ENCODE measurements around the gene NBPF1. TPM values are rescaled to one million over a fixed set of nuclear protein-coding genes. Genes with fewer than 3 reads are reported as not detected.
"Not testable (repeated sequence)": the region's sequence is repeated elsewhere in the genome, so short reads cannot be mapped to it uniquely, and the experiment has no call there.

Gene NBPF1
- total RNA-seq, 1 donor from 2014 or later = 50.6 TPM

DNA sequence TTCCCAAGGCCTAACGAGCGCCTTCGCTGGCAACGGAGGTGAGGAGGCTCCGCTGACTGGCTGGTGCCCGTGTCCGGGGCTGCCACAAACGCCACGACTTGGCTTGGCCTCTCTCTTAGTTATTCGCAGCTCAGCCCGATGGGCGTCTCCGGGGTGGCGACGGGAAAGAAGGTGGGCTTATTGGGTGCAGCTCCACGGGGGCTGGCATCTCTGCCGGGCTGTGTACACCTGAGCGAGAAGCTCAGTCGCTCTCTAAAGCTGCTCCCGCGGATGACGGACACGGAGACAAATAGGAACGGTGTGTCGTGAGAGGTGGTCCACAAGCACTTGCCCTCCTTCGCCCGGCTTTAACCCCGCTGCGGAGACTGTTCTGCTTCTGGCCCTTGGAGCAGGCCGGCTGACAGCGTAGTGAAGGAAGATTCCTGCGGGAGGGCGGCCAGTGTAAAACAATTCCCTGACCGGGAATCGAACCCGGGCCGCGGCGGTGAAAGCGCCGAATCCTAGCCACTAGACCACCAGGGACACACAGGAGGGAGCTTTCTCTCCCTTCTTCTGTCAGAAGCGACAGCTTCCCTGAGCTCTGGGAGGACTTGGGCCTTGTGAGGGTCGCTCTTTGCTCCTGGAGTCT is 78.4 kb downstream of the NBPF1 start:
- DNase-seq (ENCODE audit: low read depth); H3K36me3 ChIP-seq (ENCODE audit: control insufficient read depth, insufficient read depth, low read length); H3K27me3 ChIP-seq (ENCODE audit: control insufficient read depth, insufficient read depth, low read length): not testable (repeated sequence)
- H3K4me3 ChIP-seq (ENCODE audit: low read depth, low read length) = peak overlapping the region; percentile 26

DNA sequence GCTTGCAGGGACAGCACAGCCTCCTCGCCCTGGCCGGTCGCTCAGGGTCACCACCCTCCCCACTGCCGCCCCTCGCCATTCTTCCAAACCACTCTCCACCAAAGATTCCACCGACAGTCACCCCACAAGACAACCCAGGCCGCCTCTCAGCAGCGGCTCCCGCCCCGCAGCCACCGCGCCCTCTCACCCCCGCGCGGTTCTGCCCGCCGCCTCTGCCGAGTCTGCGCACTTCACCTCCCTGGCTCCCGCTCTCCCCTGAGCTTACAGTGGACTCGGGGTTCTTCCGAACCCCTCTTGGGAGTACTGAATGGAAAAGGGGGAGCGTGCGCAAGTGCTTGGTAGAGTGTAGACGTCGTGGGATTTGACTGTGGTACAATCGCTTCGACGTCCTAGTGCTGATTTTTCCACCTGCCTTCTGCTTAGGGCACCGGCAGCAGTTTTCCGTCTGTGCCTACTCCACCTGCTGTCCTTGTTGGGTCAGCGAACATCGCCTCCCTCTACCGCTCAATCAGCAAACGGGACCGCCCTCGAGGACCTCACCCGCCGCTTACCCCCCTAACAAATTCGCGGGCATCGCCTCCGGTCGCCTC is 79.0 kb downstream of the NBPF1 start:
- not testable (repeated sequence) for H3K36me3 ChIP-seq (ENCODE audit: control insufficient read depth, insufficient read depth, low read length); H3K4me3 ChIP-seq (ENCODE audit: low read depth, low read length); DNase-seq (ENCODE audit: low read depth); H3K27me3 ChIP-seq (ENCODE audit: control insufficient read depth, insufficient read depth, low read length)

GRCh38 chr1:16532235-16532991 is 81.0 kb downstream of the NBPF1 start:
- not testable (repeated sequence) for H3K4me3 ChIP-seq (ENCODE audit: low read depth, low read length); H3K27me3 ChIP-seq (ENCODE audit: control insufficient read depth, insufficient read depth, low read length); DNase-seq (ENCODE audit: low read depth); H3K36me3 ChIP-seq (ENCODE audit: control insufficient read depth, insufficient read depth, low read length)
- TF ChIP-seq CTCF (IDR thresholded peaks at IDR 0.05; ENCODE audit: insufficient read depth, low read length, poor library complexity, severe bottlenecking) = peak; percentile 17

- not testable (repeated sequence) for H3K27me3 ChIP-seq (ENCODE audit: control insufficient read depth, insufficient read depth, low read length); H3K4me3 ChIP-seq (ENCODE audit: low read depth, low read length); H3K36me3 ChIP-seq (ENCODE audit: control insufficient read depth, insufficient read depth, low read length); DNase-seq (ENCODE audit: low read depth)
Measured at GRCh38 chr1:16528338-16528737, 85.0 kb downstream of the NBPF1 start.

- not testable (repeated sequence) for H3K36me3 ChIP-seq (ENCODE audit: control insufficient read depth, insufficient read depth, low read length); H3K4me3 ChIP-seq (ENCODE audit: low read depth, low read length); DNase-seq (ENCODE audit: low read depth); H3K27me3 ChIP-seq (ENCODE audit: control insufficient read depth, insufficient read depth, low read length)
Measured at GRCh38 chr1:16525769-16526168, 87.6 kb downstream of the NBPF1 start.

- H3K36me3 ChIP-seq (ENCODE audit: control insufficient read depth, insufficient read depth, low read length); H3K4me3 ChIP-seq (ENCODE audit: low read depth, low read length); DNase-seq (ENCODE audit: low read depth); H3K27me3 ChIP-seq (ENCODE audit: control insufficient read depth, insufficient read depth, low read length): not testable (repeated sequence)
Measured at GRCh38 chr1:16521679-16522078, 91.7 kb downstream of the NBPF1 start.

DNA sequence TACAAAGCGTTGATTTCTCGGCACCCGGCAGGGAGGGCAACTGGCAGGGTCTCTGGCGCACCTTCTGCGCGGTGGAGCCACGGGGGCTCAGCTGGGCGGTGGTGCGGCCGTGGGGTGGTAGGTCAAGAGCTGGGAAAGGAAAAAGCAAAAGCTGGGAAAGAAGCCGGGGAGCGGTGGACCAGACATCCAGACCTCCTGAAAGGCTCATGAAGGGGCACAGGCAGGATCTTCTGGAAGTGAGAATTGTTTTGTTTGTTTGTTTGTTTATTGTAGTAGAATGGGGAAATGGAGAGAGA is 92.1 kb downstream of the NBPF1 start:
- DNase-seq (ENCODE audit: low read depth) = no peak
- no peaks in the 10 kb centered on the region for H3K36me3 ChIP-seq (ENCODE audit: control insufficient read depth, insufficient read depth, low read length)
- H3K4me3 ChIP-seq (ENCODE audit: low read depth, low read length) = no peak overlapping the region
- H3K27me3 ChIP-seq (ENCODE audit: control insufficient read depth, insufficient read depth, low read length) = peaks cover 6% of the 10 kb centered on the region
- TF ChIP-seq CTCF (IDR thresholded peaks at IDR 0.05; ENCODE audit: insufficient read depth, low read length, poor library complexity, severe bottlenecking) = no peak

GRCh38 chr1:16520435-16521287 is 92.7 kb downstream of the NBPF1 start:
- not testable (repeated sequence) for DNase-seq (ENCODE audit: low read depth); H3K4me3 ChIP-seq (ENCODE audit: low read depth, low read length); H3K27me3 ChIP-seq (ENCODE audit: control insufficient read depth, insufficient read depth, low read length); H3K36me3 ChIP-seq (ENCODE audit: control insufficient read depth, insufficient read depth, low read length)

- not testable (repeated sequence) for H3K27me3 ChIP-seq (ENCODE audit: control insufficient read depth, insufficient read depth, low read length); DNase-seq (ENCODE audit: low read depth); H3K36me3 ChIP-seq (ENCODE audit: control insufficient read depth, insufficient read depth, low read length); H3K4me3 ChIP-seq (ENCODE audit: low read depth, low read length)
Measured at GRCh38 chr1:16519255-16519951, 94.0 kb downstream of the NBPF1 start.

GRCh38 chr1:16518913-16519254 is 94.5 kb downstream of the NBPF1 start:
- not testable (repeated sequence) for H3K27me3 ChIP-seq (ENCODE audit: control insufficient read depth, insufficient read depth, low read length); H3K36me3 ChIP-seq (ENCODE audit: control insufficient read depth, insufficient read depth, low read length); DNase-seq (ENCODE audit: low read depth); H3K4me3 ChIP-seq (ENCODE audit: low read depth, low read length)

DNA sequence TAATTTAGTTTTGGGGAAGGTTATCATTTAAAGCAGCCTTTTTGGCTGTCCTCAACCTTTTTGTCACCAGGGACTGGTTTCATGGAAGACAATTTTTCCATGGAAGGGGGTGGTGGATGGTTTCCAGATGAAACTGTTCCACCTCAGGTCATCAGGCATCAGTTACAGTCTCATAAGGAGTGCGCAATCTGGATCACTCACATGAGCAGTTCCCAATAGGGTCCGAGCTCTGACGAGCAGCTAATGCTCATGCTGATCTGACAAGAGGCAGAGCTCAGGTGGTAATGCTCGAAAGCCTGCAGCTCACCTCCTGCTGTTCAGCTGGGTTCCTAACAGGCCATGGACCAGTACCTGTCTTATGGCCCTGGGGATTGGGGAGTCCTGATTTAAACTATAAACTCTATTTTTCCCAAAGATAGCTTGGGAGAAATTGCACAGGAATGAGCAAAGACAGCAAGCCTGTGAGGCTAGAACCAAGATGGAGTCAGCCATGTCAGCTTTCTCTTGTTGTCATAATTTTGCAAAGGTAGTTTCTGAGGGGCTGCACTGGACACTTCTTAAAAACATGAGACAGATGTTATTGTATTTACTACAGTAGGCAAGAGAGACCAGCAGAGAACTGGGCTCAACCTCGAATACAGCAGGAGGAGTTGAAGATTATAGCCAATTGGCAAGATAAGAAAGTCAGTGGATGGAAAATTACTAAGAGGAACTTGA is 96.5 kb downstream of the NBPF1 start:
- H3K4me3 ChIP-seq (ENCODE audit: low read depth, low read length); H3K27me3 ChIP-seq (ENCODE audit: control insufficient read depth, insufficient read depth, low read length): not testable (repeated sequence)

More for the DNA sequence above, 96.5 kb downstream of the NBPF1 start:
- DNase-seq (ENCODE audit: low read depth); H3K36me3 ChIP-seq (ENCODE audit: control insufficient read depth, insufficient read depth, low read length): not testable (repeated sequence)
